ACC112 (cell line): Measurements from ENCODE around the gene FARSA.

ENCODE experiments used
- H2AFZ ChIP-seq: fragments of 200-600 bp; sonication (generic); one replicate; pipeline ENCODE4 v1.6.0; 2017; ENCODE audit warnings: antibody characterized with exemption, low read length; ENCODE audit not compliant: unreplicated experiment
- H3K27ac ChIP-seq: fragments of 200-600 bp; sonication (generic); 2 replicates; pipeline ENCODE4 v1.5.1; 2014; ENCODE audit warnings: low read depth, mild to moderate bottlenecking, antibody characterized with exemption, low read length, moderate library complexity
- H3K27me3 ChIP-seq: fragments of 200-600 bp; sonication (generic); 2 replicates; pipeline ENCODE4 v1.6.1; 2014; ENCODE audit warnings: mild to moderate bottlenecking, antibody characterized with exemption, low read length, moderate library complexity, mixed read lengths; ENCODE audit not compliant: insufficient read depth
- H3K36me3 ChIP-seq: fragments of 200-600 bp; sonication (generic); 2 replicates; pipeline ENCODE4 v1.6.1; 2016; ENCODE audit warnings: mild to moderate bottlenecking, antibody characterized with exemption, low read length, moderate library complexity, mixed read lengths; ENCODE audit not compliant: insufficient read depth
- H3K4me1 ChIP-seq: fragments of 200-600 bp; sonication (generic); one replicate; pipeline ENCODE4 v1.6.1; 2016; ENCODE audit warnings: low read length, mixed read lengths; ENCODE audit not compliant: insufficient read depth, unreplicated experiment, control insufficient read depth
- H3K4me3 ChIP-seq: fragments of 200-600 bp; sonication (generic); 2 replicates; pipeline ENCODE4 v1.5.1; 2014; ENCODE audit warnings: mild to moderate bottlenecking, low read depth, low read length
- H3K79me2 ChIP-seq: fragments of 200-600 bp; sonication (generic); one replicate; pipeline ENCODE4 v1.6.0; 2016; ENCODE audit warnings: low read length; ENCODE audit not compliant: control insufficient read depth, unreplicated experiment, insufficient read depth

Gene FARSA

GRCh38 chr19:12945479-12946091 lies 12.1 kb upstream of the FARSA start, which contains the start of gene RAD23A:
RAD23A (plus strand) TSS chr19:12945862; CDS start chr19:12945949, 87 bp downstream.
- H3K79me2 ChIP-seq, result peaks cover 50% of the 10 kb centered on the region
- no peaks in the 10 kb centered on the region for H3K27me3 ChIP-seq
- H3K4me3 ChIP-seq, result peak within 1 kb of the TSS; percentile 99
- no peak within 1 kb of the TSS for H2AFZ ChIP-seq
- H3K4me1 ChIP-seq, result peaks cover 23% of the 10 kb centered on the region
- peak within 1 kb of the TSS; percentile 96 for H3K27ac ChIP-seq
- H3K36me3 ChIP-seq, result peaks cover 16% of the 10 kb centered on the region

GRCh38 chr19:12944104-12944674 lies 10.7 kb upstream of the FARSA start:
- no peaks in the 10 kb centered on the region for H3K27me3 ChIP-seq
- peaks cover 25% of the 10 kb centered on the region for H3K36me3 ChIP-seq
- peak overlapping the region; percentile 96 for H3K27ac ChIP-seq
- H3K4me3 ChIP-seq, result no peak overlapping the region
- peaks cover 32% of the 10 kb centered on the region for H3K4me1 ChIP-seq
- H3K79me2 ChIP-seq, result peaks cover 60% of the 10 kb centered on the region
- H2AFZ ChIP-seq, result no peak overlapping the region

- Histone ChIP-seq H3K4me1 (peaks cover 32% of the 10 kb centered on the region), H3K36me3 (peaks cover 28% of the 10 kb centered on the region), H3K27me3 (no peaks in the 10 kb centered on the region), H3K4me3 (no peak overlapping the region), H3K79me2 (peaks cover 63% of the 10 kb centered on the region), H3K27ac (0 out of 2 replicates have a peak overlapping the region, but pooled peaks have one; percentile 26), H2AFZ (no peak overlapping the region)
Measured at GRCh38 chr19:12943437-12944044, 10.0 kb upstream of the FARSA start.

GRCh38 chr19:12940897-12941296 lies 7.4 kb upstream of the FARSA start:
- Histone ChIP-seq H3K36me3 (peaks cover 28% of the 10 kb centered on the region), H3K79me2 (peaks cover 41% of the 10 kb centered on the region), H3K4me3 (peak overlapping the region; percentile 100)

GRCh38 chr19:12939975-12940423 lies 6.5 kb upstream of the FARSA start:
- Histone ChIP-seq H2AFZ (no peak overlapping the region), H3K27me3 (no peaks in the 10 kb centered on the region), H3K4me3 (peak overlapping the region; percentile 100), H3K27ac (peak overlapping the region; percentile 79; the same call in 1 of the 2 replicates), H3K36me3 (peaks cover 28% of the 10 kb centered on the region), H3K79me2 (peaks cover 41% of the 10 kb centered on the region), H3K4me1 (peaks cover 27% of the 10 kb centered on the region)

More at GRCh38 chr19:12940897-12941296, 7.4 kb upstream of the FARSA start:
- Histone ChIP-seq H2AFZ (no peak overlapping the region), H3K27ac (peak overlapping the region; percentile 79; the same call in 1 of the 2 replicates), H3K4me1 (peaks cover 27% of the 10 kb centered on the region), H3K27me3 (no peaks in the 10 kb centered on the region)

GRCh38 chr19:12938779-12939601 lies 5.5 kb upstream of the FARSA start:
- Histone ChIP-seq H3K27me3 (no peaks in the 10 kb centered on the region), H3K27ac (peak overlapping the region; percentile 79), H3K36me3 (peaks cover 28% of the 10 kb centered on the region), H3K79me2 (peaks cover 42% of the 10 kb centered on the region), H3K4me3 (peak overlapping the region; percentile 100), H2AFZ (no peak overlapping the region), H3K4me1 (peaks cover 27% of the 10 kb centered on the region)

- peaks cover 23% of the 10 kb centered on the region for H3K36me3 ChIP-seq
- H3K27ac ChIP-seq, result peak within 1 kb of the TSS; percentile 79
- no peaks in the 10 kb centered on the region for H3K27me3 ChIP-seq
- peak within 1 kb of the TSS; percentile 48 for H2AFZ ChIP-seq
- H3K79me2 ChIP-seq, result peaks cover 44% of the 10 kb centered on the region
- peaks cover 23% of the 10 kb centered on the region for H3K4me1 ChIP-seq
- H3K4me3 ChIP-seq, result peak within 1 kb of the TSS; percentile 100
Measured at GRCh38 chr19:12937927-12938778, 4.6 kb upstream of the FARSA start, which contains the start of gene CALR. CALR (plus strand) TSS chr19:12938609; CDS start chr19:12938680, 71 bp downstream.

- H3K4me1 ChIP-seq, result peaks cover 25% of the 10 kb centered on the region
- H3K36me3 ChIP-seq, result peaks cover 23% of the 10 kb centered on the region
- H3K27me3 ChIP-seq, result no peaks in the 10 kb centered on the region
- peak overlapping the region; percentile 49; the same call in 1 of the 2 replicates for H3K27ac ChIP-seq
- peaks cover 51% of the 10 kb centered on the region for H3K79me2 ChIP-seq
- peak overlapping the region; percentile 48 for H2AFZ ChIP-seq
- H3K4me3 ChIP-seq, result peak overlapping the region; percentile 100
Measured at GRCh38 chr19:12937093-12937926, 3.8 kb upstream of the FARSA start.

GRCh38 chr19:12936582-12936981 lies 3.1 kb upstream of the FARSA start:
- no peak overlapping the region for H3K4me3 ChIP-seq
- peaks cover 52% of the 10 kb centered on the region for H3K79me2 ChIP-seq
- H3K27ac ChIP-seq, result no peak overlapping the region
- peaks cover 23% of the 10 kb centered on the region for H3K4me1 ChIP-seq
- H2AFZ ChIP-seq, result no peak overlapping the region
- H3K27me3 ChIP-seq, result no peaks in the 10 kb centered on the region
- H3K36me3 ChIP-seq, result peaks cover 23% of the 10 kb centered on the region
